Measurements from ENCODE around the gene ABCA13. TPM values are rescaled to one million over a fixed set of nuclear protein-coding genes. Genes with fewer than 3 reads are reported as not detected.

Gene ABCA13
- total and polyA plus RNA-seq, 2 of the 4 experiments (the other 2 are of a cell fraction) = under 0.01 to 0.07 TPM

DNA sequence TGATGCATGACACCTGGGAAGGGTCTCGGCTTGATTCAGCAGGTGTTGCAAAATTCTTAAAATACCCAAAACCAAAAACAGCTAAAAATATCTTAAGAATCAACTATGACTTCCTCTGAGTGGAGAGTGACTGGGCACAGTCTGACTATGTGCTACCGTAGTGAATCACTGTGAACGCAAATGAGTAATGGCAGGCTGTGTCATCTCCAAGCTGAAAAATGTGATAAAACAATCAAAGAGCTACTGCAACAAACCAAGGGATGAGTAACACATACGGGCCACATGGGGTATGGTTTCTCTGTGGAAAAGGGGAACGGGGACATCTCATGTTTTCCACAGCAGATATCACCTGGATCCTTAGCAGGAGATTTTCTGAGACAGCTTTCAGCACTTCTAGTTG, 127.5 kb downstream of the ABCA13 start:
- Histone ChIP-seq H3K4me3 (ENCODE audit: insufficient read depth, low read depth, low read length) (no peak overlapping the region), H2AK5ac (ENCODE audit: low read depth, low read length) (no peak overlapping the region), H3K27me3 (ENCODE audit: control insufficient read depth, insufficient read depth, low read length) (no peaks in the 10 kb centered on the region), H4K91ac (ENCODE audit: insufficient read depth, low read depth, low read length) (no peak overlapping the region), H4K8ac (ENCODE audit: low read depth in 2 of 2, low read length in 2 of 2) (no peak overlapping the region), H3K18ac (ENCODE audit: low read depth, low read length) (no peak overlapping the region), H3K9ac (ENCODE audit: low read depth, low read length) (no peak overlapping the region), H3K56ac (ENCODE audit: extremely low read depth, insufficient read depth, low read length) (no peak overlapping the region), H4K20me1 (ENCODE audit: insufficient read depth, low read length) (no peaks in the 10 kb centered on the region), H2BK20ac (ENCODE audit: low read depth, low read length) (0 out of 2 replicates have a peak overlapping the region, but pooled peaks have one; percentile 30), H3K4me1 (ENCODE audit: control insufficient read depth, insufficient read depth, low read length) (peaks cover 4% of the 10 kb centered on the region), H3K36me3 (ENCODE audit: control insufficient read depth, insufficient read depth, low read length) (no peaks in the 10 kb centered on the region), H2AK9ac (replicated peaks; ENCODE audit: low read depth, low read length, poor library complexity) (no peak overlapping the region), H3K23ac (ENCODE audit: low read depth, low read length) (no peak overlapping the region), H2BK15ac (ENCODE audit: low read depth, low read length) (no peak overlapping the region), H3K9me1 (ENCODE audit: insufficient read depth, low read length) (no peaks in the 10 kb centered on the region), H4K5ac (ENCODE audit: low read depth, low read length) (no peak overlapping the region), H3K79me1 (ENCODE audit: low read depth in 1 of 2, low read length in 2 of 2) (no peaks in the 10 kb centered on the region), H2BK5ac (ENCODE audit: low read depth, low read length, poor library complexity, severe bottlenecking) (no peak overlapping the region), H3K4me2 (ENCODE audit: low read depth, low read length) (peak overlapping the region; percentile 14; the same call in 1 of the 2 replicates), H3K4ac (ENCODE audit: low read depth, low read length) (no peak overlapping the region), H2BK120ac (ENCODE audit: low read depth, low read length) (no peak overlapping the region), H3K14ac (replicated peaks; ENCODE audit: low read depth, low read length) (no peak overlapping the region), H3K9me3 (ENCODE audit: control insufficient read depth, insufficient read depth, low read length) (no peaks in the 10 kb centered on the region), H2AFZ (replicated peaks; ENCODE audit: low read length, poor library complexity) (no peak overlapping the region), H3K27ac (ENCODE audit: insufficient read depth, low read length) (no peak overlapping the region)
- BruUV-seq (replicated peaks) = no TSS peak
- DNase-seq (peak; percentile 84), ATAC-seq (ENCODE audit: low read depth) (peak; percentile 39)
- intact Hi-C loops (cut with micrococcal nuclease) = no loop called here
- peak; percentile 84 for TF ChIP-seq FOS (IDR thresholded peaks at IDR 0.05; ENCODE audit: low read depth, low read length)
- TF ChIP-seq RCOR1 (IDR thresholded peaks at IDR 0.05; ENCODE audit: insufficient replicate concordance, low read length) = no peak
- TF ChIP-seq NFE2L2 (IDR thresholded peaks at IDR 0.05; ENCODE audit: low read depth, low read length) = peak; percentile 61
- peak; percentile 27; the same call in 1 of the 2 replicates for TF ChIP-seq CEBPB (IDR thresholded peaks at IDR 0.05; ENCODE audit: low read depth, low read length)
- TF ChIP-seq, protein P1, sequence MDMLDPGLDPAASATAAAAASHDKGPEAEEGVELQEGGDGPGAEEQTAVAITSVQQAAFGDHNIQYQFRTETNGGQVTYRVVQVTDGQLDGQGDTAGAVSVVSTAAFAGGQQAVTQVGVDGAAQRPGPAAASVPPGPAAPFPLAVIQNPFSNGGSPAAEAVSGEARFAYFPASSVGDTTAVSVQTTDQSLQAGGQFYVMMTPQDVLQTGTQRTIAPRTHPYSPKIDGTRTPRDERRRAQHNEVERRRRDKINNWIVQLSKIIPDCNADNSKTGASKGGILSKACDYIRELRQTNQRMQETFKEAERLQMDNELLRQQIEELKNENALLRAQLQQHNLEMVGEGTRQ (IDR thresholded peaks at IDR 0.05; ENCODE audit: low read depth, low read length) = peak; percentile 39; the same call in 1 of the 2 replicates
- ChIA-PET POLR2A (ENCODE audit: unreplicated experiment) (no interaction called here), CTCF (interaction anchor here (0.6 to 1.7 kb wide), 7 partner anchors 8 to 167 kb away, joined by 3 to 10 read pairs (median 3); no protein-coding TSS in a partner anchor)
- in situ Hi-C loops (cut with MboI; ENCODE audit: low sequenced_read_pairs) = no loop called here
- WGBS, 2 experiments (ENCODE audit: extremely low coverage in 2 of 2, insufficient read length in 1 of 2) = no CpG with 5 or more reads among the region's 5 CpGs
- dilution Hi-C loops (cut with HindIII; ENCODE audit: low sequenced_read_pairs, unreplicated experiment) = no loop called here
